Nucleus accumbens (tissue), 56 donors: ENCODE results near the gene GOLT1B.

ENCODE experiments used
- DNase-seq, 56 donors: peaks; one replicate each; lab custom pipeline; 2025; lab: John Stamatoyannopoulos, UW

GOLT1B gene

DNA sequence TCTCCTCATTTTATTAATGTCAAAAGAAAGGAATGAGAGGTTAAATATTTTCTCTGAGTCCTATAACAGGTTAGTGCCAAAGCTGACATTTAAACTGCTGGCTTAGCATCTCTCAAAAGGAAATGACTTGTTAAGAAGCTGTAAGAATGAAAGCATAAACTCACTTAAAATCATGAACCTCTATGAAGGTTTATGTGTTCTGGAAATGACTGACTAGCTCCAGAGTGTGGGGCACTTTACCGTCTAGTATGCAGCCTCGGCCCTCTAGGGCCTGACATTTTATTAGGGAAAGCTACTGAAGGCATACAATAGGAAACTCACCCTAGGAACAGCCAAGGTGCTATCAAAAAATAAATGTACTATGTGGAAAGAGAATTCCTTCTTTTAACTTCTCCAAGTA is 59.6 kb downstream of the GOLT1B start:
- no peak for DNase-seq

DNA sequence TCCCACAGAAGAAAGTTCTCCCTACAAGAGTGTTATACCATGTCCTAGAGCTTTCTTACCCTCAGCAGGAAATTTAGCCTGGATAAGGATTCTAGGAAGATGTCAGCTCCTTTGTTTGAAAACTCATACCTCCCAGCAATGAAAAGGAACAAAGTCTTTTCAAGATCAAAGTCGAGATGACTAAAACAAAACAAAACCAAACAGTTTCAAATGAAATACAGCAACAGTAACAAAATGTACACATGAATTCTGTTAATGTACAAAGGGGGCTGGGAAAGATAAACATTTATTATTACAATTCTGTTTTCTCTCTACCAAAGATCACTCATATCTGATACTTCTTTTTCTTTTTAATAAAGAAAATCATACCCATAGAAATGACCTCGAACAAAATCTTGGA is 61.3 kb downstream of the GOLT1B start:
- DNase-seq: no peak

DNA sequence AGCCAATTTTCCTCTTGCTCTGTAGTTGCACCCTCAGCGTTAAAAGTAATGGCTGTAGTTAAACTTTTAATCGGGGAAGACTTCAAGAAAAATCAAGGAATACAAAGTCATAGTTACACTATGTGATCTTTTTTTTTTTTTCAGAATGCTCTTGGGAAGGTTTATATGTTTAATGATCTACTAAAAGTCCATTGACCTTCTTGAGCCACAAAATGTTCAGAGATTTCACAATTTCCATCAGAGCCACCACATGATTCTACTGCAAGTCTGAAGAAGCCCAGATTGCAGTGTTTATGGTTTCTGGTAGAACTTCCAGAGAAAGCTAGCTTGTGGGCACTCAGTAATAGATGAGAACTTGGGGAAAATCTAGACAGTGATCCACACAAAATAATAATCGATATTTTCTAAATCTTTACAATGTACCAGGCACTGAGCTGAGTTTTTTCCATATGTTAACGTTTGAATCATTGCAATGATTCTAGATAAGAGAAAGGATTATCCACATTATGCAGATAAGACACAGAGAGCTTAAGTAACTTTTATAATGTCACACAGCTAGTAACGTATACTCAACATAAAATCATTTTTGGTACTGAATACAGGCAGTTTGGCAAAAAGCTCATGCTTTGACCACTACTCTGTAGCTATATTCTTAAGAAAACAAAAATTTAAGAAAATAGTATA is 64.8 kb downstream of the GOLT1B start:
- DNase-seq: no peak

DNA sequence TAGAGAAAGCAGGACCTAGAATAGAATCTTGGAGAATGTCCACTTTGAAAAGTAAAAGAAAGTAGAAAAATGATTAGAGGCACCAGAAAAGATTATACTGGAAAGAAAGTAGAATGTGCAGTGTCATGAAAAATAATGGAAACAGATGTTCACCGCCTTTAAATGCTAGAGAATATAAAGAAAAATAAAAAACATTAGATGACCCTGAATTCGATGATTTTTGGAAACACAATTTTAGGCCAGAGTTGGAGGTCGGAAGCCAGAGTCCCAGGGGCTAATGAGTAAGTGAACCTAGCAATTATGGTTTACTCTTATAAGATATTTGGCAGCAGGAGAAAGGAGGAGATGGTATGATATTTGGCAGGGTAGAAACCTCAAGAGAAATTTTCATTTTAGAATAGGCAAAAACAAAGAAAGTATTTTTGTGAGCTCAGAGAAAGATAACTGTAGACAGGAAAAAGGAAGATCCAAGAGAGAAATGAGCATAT is 65.4 kb downstream of the GOLT1B start:
- no peak for DNase-seq
